Right kidney (tissue), 1 donor: ENCODE data around the gene ZNF385C.
A peak's percentile ranks its signal among the peaks of the same experiment; 100 is the strongest.

ENCODE experiments used
- DNase-seq: peaks from one replicate; pipeline ENCODE4 v3.0.0-alpha.2; 2016

ZNF385C gene

DNA sequence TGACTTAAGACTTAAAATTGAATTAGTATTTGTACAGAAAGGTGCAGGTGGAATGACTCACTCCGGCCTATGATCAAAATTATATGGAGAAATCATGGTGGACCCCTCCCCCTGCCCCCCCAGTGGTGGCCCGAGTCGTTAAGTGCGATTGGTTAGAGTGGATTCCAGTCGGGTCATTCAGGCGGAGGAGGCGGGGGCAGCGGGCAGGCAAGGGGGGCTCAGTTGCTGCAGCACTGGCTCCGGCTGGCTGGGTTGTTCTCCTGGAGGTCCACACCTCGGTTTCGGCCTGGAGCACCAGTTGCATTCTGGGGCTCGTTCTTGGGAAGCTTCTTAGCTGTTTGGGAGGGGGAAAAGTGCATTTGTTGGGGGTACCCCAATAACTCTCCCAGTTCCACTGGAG lies 27.3 kb upstream of the ZNF385C start:
- no peak for DNase-seq

DNA sequence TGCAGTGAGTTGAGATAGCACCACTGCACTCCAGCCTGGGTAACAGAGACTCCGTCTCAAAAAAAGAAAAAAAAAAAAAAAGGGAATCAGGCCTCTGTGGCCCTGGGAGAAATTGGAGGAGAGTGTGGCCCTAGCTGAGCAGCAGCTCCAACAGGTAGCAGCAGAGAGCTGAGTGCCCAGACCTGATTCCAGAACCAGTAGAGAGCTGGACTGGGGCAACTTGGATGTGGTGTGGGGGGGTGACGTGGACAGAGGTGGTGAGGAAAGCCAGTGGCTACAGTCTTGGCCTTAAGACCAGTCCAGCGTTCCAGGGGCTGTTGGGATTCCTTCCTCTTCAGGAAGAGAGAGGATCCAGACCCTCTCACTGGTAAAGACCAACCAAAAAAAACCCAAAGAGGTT lies 26.0 kb upstream of the ZNF385C start:
- DNase-seq = no peak

DNA sequence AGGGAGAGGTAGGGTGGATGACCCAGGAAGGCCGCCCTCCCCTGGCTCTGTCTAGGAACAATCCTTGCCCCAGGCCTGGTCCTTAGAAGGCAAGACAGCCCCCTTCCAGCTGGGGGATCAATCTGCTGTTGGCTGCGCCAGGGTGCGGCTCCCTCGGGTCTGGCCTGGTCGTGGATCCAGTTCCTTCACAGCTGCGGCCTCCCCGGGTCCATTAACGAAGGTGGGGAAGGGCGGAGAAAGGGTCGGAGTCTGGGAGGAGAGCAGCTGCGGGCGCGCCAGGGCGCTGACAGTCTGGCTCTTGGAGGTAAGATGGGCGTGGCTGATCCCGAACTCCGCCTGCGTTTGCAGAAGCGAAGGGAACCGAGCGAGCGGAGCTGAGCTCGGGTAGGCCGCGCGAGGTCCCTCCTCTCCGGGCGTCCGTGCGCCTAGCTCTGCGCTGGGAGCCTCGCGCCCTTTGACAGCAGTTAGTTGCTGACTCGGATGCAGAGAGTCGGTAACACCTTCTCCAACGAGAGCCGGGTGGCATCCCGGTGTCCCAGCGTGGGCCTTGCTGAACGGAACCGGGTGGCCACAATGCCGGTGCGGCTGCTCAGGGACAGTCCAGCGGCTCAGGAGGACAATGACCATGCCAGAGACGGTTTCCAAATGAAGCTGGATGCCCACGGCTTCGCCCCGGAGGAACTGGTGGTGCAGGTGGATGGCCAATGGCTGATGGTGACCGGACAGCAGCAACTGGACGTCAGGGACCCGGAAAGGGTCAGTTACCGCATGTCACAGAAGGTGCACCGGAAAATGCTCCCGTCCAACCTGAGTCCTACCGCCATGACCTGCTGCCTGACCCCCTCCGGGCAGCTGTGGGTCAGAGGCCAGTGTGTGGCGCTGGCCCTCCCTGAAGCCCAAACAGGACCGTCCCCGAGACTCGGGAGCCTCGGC lies 24.4 kb upstream of the ZNF385C start, which contains the start of gene HSPB9:
HSPB9 (plus strand) TSS at position 434 of the 933 bp plus-strand sequence; CDS start at position 481, 47 bp downstream.
- peak; percentile 58 for DNase-seq

DNA sequence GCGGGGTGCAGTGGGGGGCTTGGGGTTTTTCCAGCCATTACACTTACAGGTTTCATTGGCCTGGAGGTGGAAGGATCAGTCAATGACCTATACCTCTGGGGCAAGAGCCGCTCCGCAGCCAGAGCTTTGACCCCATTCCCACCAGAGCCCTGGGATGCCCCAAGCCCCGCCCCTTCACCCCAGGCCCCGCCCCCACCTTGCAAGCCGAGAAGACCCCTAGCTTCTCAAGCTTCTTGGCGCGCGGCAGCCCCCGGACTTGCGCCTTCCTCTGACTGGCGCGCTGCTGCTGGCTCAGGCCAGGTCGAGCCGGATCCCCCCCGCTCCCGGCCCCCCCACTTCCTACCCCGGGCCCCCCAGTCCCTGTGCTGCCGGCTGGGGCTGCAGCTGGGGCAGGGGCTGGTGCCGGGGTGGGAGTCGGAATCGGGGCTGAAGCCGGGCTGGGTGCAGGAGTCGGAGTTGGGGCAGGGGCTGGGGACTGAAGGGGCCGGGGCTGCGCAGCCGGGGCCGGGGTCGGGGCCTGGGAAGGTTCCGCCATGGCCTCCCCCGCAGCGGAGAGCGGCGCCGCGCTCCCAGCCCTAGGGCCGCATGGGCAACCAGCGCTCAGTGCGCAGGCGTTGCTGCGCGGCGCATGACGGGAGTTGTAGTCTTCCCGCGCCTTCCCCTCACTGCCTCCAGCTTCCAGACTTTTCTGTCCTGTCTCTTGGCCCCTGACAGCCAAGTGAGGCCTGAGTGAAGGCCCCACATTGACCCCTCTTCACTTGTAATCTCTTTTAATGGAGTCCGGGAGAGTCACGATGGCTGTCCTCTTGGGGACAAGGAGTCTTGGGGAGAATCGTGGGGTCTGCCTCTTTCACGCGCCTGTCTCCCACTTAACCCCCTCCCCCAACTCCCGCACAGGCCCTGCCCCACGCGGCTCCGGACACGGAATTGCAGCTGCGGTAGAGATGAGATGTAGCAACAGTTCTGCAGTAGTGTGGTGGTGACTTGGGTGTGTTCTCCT lies 22.8 kb upstream of the ZNF385C start, which contains the start of gene KAT2A:
KAT2A (minus strand) TSS at position 598 of the 1,000 bp plus-strand sequence; CDS start at position 535, 63 bp downstream.
- DNase-seq = peak; percentile 65

DNA sequence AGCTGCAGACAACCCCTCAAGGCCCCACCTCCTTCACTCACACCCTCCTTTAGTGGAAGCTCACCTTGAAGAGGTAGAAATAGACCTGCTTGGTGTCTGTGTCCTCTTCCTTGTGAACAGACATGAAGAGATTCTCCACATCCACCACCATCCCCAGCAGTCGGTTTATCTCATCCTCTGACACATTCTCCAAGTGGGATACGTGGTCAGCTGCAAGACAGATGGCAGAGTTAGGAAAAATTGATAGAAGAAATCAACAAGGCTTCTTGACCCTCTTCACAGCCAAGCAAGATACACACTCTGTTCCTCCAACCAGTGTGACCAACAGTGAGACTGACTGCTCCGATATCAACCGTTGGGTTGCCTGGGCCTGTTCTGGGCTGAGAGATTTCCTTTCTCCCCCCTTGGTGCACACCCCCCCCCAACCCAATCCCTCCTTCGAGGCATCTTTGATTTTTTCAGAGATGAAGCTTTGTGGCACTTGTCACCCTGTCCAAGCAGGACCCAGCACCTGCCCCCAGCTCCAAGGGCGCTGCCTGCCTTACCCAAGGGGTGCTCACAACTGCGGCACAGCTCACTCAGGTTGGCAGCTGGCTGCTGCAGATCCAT lies 22.0 kb upstream of the ZNF385C start:
- no peak for DNase-seq

DNA sequence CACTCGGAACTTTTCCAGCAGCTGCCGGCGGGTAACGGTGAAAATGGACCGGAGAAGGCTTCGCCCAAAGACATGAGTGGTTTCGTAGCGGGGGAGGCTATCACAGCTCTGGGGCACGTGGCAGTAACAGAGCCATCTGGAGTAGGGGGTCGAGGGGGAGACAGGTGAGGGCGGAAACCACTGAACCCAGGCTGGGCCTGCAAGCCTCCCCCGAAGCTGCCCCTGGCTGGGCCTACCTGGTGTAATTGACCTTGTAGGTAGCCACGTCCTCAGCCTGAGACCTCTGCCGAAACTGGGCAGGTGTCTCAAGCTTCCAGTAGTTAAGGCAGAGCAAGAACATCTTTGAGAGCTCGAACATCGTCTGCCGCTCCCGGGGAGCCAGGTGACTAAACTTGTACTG lies 21.0 kb upstream of the ZNF385C start:
- DNase-seq = no peak

DNA sequence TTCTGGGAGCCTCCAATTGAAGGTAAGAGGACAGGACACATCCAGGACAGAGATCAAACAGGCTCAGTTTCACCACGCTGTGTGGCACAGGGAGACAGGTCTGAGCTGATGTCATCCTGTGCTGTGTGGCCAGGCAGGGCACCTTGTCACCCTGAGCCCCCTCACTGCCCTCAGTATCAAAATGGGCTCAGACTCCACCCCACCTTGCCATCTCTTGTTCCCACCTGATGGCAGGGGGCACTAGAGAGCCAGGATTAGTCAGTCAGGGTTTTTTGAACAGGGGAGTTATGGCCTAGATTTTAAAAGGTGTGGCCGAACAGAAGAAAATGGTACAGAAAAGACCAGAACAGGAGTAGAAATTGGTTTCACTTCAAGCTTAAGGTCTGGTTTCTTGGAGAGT lies 20.3 kb upstream of the ZNF385C start:
- DNase-seq = no peak

DNA sequence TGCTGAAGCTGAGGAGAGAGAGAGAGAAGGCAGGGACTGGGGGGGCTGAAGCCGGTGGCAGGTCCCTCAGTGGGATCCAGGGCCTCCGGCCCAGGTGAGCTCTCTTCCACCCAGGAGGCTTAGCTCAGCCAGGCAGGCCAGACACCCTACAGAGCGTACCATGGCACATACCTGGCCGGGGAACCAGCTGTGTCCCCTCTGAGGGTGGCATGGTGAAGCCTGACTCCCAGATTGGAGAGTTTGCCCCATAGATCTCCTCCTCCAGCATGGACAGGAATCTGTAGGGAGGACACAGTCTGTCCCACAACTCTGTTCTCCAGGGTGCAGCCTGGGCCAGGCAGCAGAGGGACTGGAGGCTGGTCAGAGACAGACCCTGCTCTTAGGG lies 19.8 kb upstream of the ZNF385C start:
- DNase-seq = no peak

DNA sequence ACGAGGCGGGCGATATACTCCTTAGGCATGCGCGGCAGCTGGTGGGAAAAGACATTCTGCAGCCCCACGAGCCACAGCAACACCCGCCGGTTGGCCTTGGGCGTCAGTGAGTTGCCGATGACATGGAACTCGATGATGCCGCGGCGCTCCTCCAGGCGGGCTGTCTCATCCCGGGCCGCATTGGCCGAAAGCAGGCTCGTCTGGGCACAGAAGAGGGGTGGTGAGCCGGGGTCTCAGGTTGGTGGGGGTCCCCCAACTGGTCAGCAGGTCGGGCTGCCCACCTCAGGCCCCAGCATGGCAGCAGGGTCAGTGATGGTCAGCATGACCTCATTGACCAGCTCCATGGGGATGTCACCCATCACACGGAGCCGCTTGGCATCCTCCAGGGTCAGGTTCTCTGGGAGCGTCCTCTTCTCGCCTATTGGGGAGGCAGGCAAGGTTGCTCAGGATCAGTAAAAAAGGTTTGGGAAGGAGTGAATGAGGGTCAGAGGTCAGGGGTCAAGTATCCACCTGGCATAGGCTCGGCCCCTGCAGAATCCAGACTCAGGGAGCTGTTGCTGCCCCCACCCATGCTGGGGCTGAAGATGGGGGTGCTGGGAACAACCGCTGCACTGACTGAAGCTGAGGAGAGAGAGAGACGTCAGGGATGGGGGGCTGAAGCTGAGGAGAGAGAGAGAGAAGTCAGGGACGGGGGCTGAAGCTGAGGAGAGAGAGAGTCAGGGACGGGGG lies 19.3 kb upstream of the ZNF385C start:
- no peak for DNase-seq

DNA sequence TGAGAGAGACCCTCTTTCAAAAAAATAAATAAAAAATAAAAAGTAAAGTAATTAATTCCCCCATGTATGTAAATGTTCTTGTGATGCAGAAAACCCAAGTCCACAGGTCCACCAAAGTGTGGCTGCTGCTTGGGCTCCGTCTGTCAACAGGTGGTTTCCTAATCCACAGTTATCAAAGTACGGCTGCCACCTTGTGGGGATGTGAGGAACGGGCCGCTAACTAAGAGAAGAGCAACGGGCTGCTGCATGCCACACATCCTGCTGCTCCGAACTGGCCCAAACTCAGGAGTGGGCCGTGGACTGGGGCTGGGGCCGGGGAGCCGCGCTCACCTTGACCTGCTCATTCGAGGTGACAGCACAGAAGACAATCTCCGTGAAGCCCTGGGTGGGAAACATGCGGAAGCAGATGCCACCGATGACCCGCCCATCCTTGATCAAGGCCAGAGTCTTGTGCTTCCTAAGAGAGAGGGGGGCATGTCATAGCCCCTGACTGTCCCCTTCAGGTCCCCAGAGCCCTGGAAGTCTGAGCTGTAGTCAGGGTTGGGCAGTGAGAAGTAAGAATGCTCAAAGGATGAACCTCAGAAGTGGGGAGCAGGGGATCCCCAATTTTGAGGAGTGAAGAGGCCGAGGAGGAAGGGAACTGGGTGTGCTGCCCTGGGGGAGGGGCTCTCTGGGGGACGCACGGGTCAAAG lies 18.6 kb upstream of the ZNF385C start:
- peak; percentile 73 for DNase-seq

DNA sequence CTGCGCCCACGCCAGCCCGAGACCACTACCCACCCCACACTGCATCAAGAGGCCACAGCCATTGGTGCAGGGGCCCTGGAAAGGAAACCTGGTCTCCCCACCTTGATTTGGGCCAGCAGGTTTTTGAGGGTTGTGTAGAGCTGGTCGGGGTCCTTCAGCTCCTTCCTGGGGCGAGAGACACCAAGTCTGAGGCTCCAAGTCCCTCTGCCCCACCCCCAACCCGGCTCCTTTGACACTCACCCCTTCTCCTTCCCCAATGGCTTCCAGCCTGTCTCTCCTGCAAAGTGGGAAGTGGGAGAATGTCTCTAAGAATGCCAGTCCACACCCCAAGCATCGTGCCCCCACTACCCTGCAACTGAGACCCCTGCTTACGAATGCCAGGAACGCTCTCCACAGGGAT lies 15.8 kb upstream of the ZNF385C start:
- no peak for DNase-seq

DNA sequence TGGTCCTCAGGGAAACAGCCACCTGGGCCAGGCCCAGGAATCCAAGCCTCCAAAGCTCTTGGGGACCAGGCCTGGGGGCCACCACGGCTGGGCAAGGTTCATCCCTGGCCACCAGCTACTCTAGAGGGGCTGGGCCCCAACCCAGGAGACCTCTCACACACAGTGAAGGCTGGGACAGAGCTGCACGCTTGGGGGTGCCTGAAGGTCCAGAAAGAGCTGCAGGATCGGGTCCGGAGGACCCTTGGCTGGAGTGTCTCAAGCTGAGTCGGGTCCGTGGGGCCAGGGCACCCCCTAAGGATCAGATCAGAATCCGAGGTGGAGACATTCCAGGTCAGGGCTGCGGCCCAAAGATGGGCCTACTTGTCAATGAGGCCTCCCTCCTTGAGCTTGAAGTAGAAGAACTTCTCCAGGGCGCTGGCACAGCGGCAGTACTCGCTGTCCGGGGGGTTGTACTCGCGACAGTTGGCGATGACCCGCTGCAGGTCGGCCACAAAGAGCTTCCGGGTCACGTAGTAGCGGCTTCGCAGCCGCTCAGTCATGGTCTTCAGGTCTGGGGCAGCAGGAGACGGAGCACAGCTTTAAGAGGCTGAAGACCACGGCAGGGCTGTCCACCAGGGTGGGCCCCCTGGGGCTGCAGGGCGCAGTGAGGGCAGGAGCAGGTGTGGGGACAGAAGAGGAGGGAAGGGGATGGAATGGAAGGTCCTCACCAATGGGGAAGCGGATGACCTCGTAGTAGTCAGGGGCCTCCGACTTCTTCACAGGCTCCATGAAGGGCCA lies 15.2 kb upstream of the ZNF385C start:
- no peak for DNase-seq

DNA sequence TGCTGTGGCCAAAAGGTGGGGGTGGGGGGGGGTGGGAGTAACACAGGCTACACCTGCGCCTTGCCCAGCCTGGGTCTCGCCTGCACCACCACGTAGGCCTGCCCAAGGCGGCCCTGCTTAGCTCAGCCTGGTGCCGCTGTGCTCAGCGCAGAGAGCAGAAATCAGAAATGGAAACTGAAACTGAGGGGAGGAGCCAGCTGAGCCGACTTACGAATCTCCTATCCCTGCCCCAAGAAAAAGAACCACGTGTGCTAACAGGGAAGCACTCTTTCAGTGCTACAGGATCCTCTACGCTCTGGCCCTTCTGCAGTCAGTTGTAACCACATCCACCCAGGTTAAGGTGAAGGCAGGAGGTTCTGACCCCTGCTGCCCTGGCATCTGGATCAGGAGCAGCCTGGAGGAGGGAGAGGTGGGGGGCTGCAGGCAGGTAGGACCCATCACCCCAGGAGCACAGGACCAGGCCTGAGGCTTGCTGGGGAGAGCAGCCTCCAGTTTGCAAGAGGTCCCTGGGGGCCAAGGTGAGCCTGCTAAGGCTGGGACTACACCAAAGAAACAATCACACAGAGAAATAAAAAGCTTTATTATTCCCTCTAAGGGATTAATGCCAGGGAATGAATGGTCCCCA lies 14.4 kb upstream of the ZNF385C start, which contains the start of gene DHX58:
DHX58 (minus strand) TSS at position 163 of the 625 bp plus-strand sequence. CDS start 822 bp downstream, outside the sequence.
- no peak for DNase-seq

DNA sequence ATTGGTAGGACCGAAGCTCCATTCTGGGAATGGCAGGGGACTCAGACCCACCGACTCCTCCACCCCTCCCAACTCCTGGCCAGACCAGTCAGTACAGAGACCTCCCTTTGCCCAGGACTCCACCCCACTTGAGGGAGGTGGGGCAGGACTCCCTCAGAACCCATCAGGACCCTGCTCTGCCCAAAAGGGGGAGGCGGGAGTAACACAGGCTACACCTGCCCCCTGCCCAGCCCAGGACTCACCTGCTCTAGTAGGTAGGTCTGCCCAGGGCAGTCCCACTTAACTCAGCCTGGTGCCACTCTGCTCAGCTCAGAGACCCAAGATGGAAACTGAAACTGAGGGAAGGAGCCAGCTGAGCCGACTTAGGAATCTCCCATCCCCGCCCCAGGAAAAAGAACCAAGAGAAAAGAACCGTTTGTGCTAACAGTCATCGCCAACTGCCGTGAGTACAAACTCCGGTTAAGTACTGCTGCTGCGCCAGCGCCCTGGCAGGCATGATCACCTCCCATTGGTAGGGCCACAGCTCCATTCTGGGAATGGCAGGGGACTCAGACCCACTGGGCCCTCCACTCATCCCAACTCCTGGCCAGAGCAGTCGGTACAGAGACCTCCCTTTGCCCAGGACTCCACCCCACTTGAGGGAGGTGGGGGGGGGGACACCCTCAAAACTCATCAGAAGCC lies 13.7 kb upstream of the ZNF385C start:
- no peak for DNase-seq

DNA sequence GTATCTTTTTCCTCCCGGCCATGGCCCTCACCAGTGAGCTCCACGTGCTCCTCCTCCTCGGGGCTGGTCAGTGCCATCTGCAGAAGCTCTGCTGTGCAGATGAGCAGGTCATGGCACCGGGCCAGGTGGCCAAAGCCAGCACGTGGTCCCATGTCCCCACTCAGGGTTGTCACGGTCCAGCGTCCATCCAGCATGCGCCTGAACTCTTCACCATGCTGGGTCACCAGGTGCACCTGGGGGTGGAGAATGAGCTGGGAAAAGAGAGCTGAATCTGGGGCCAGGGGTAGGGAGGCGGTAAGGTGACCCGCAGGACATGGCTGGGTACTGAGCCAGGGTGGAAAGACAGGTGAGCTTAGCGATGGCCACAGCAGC lies 13.0 kb upstream of the ZNF385C start:
- no peak for DNase-seq

DNA sequence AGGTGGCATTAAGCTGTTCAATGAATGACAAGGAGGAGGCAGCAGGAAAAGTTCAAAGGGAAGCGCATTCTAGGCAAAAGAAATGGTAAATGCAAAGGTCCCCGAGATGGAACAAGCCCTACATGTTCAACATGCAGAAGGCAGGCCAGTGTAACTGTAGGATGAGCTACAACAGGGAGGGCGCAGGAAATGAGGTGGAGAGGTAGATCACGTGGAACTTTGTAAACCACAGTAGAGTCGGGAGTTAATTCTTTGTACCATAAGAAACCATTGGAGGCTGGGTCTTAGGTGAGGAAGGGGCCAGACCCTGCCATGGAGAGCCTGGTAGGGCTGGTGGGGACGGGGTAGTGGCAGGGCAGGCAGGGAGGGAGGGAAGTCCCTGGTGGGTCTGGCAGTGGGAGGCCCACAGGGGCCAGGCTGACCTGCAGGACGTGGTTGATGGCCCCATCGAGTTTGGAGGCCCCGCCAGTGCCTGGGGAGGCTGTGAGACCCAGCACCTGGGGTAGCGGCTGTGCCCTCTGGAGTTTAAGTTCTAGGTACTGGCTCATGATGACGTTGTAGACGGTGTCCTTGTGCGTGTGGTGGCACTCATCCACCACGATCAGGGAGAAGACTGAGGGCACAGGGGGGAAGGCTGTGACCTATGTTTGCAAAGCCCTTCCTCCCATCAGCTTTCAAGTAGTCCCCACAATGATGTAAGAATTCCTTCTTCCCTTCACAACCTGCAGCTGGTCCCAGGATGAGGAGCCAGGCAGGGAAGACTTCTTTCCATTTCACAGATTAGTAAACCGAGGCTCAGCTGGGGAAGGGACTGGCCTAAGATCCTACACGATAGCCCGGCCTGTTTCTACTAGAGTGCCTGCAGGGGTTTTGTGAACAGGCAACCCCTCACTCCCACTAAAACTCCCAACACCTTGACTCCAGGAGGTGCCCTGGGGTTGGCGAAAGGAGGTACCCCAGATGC lies 12.3 kb upstream of the ZNF385C start:
- DNase-seq = no peak

DNA sequence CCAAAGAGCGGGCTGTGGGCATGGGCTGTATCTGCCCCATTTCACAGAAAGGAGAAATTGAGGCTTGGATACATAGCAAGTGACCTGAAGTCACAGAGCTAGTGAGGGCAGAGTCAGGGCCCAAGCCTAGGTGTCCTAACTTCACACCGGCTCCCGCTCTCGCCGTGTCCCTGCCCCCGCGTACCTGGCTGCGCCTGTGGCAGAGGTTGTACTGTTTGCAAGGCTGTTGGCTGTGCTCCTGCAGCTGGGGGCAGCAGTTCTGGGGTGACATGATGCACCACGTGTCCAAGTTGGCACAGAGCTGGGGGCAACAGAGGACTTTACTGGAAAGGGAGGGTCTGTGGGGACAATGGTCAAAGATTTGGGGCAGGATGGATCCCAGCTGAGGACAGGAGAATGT lies 10.8 kb upstream of the ZNF385C start:
- DNase-seq = no peak
